ENCODE measurements around the gene ART4.
A peak's percentile ranks its signal among the peaks of the same experiment; 100 is the strongest.

The ART4 gene

DNA sequence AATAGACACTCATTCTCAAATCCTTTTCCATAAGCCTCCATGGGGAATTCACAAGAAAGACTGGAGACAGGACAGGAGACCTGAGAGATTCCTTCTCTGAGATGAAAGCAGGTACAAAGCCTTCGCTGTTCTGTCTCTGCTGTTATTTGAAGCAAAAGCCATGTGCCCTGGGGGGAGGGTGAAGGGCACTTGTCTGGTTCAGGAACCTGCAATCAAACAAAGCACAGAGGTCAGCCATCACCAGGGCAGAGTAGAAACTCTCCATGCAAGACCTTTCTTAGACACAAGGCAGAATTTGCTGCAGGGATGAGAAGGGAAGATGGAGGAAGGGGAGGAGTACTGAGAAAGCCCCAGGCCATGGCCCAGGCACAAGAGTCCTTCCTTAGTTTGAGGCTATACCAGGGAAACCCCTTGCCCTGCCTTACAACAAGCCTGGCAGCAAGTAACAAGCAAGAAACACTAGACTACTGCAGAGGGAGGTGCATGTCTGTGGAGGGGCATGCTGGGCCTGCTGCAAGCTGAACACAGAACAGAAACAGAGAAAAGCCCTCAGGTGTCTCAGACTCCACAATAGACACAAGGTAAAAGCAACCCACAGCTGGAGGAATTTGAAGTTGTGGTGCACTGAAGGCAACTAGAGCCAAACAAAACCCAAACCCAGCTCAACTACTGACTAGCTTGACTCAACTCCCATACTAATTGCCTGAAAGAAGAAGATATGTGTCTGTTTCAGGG is 7.8 kb upstream of the ART4 start:
- no peak for DNase-seq

DNA sequence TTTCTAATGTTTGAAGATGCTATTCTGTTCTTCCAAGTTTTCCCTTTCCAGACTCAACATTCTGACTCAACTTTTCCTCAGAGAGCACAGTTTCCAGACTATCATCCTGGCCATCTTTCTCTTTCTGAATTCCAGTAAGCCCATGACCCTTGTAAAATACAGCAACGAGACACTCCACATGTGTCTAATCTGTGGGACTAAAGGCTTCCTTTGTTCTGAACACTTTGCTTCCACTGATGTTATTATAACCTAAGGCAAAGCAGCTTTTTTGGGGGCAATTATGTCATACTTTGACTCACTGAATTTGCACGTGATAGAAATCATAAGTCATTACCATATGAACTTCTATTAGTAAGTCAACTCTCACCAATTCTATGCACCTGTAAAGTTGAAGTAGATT is 6.3 kb upstream of the ART4 start:
- no peak for DNase-seq

DNA sequence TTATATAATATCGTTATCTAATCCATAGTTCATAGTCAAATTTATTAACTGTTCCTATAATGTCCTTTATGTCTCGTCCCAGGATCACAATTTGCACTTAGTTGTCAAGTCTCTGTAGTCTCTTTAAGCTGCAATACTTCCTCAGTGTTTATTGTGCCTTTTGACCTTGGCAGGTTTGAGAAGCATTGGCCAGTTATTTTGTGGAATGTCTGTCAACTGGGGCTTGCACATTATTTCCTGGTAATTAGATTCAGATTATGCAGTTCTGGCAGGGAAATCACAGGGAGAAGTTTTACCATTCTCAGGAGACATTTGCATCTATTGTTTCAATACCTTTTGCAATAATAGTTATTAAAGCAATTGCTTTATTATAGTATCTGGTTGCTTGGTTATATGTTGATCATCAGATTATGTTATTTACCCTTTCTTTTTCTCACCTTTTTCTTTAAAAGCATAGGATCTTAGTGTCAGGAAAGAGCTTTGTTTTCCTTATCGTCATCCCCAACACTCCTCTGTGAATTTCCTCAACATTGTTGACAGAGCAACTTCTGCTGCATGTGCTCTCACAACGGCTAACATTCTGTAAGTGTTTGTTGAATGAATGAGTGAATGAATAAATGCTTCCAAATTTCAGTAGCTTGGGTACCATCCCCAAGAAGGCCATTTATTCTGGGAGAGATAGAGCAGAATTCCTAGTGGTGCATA is 3.7 kb upstream of the ART4 start:
- DNase-seq = no peak

DNA sequence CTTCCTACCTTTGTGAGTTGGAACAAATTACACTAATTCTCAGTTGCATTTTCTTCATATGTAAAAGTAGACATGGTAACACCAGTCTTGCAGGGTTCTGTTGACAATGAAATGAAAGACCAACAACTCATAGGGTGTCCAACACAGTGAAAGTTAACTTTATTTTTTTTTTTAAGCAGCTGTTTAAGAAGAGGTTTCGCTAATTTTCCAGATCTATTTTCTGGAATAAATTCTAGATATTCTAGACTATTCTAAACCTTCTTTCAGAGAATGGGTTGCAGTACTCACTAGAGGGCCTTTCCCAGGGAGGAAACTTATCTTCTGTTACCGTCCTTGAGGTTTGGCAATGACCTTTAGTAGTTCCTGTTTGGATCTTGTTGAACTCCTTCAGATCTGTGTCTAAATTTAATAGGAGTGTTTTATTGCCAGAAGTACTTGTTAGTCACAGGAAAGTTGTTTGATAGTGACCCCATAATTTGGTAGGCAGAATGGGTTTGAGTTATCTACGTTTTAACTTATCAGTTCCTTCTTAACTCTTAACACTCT is 2.8 kb upstream of the ART4 start:
- DNase-seq = no peak

DNA sequence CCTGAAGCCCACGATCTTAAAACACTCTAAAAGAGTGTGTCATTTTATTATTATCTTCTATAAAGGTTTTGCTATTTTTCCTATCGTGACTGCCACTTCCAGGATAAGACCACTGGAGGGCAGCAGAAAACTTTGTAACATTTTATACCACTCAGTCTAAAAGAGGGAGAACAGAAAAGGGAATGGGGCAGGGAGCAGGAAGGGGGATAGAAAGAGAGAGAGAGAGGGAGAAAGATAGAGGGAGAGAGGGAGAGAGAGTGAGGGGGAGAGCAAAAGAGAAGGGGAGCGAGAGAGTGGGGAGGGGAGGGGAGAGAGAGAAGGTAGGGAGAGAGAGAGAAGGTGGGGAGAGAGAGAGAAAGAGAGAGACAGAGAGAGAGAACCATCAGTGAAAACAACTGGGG is 2.0 kb upstream of the ART4 start:
- DNase-seq = peak in 1 of 2 experiments; percentile 41

DNA sequence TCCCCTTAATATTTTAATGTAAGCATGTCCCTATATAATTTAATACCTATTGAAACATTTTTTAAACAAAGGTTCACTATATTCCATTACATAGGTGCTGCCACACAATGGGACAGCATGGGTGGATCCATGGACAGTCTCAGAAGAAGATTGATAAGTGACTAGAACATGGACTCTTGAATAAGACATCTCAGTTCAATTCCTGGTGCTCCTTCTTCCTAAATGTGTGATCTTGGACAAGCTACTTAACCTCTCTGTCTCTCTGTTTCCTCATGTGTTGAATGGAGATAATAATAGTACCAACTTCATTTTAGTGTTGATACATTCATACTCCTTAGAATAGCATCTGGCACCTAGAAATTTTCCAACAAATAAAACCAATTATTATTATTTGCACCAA is 1.1 kb upstream of the ART4 start:
- no peak for DNase-seq

DNA sequence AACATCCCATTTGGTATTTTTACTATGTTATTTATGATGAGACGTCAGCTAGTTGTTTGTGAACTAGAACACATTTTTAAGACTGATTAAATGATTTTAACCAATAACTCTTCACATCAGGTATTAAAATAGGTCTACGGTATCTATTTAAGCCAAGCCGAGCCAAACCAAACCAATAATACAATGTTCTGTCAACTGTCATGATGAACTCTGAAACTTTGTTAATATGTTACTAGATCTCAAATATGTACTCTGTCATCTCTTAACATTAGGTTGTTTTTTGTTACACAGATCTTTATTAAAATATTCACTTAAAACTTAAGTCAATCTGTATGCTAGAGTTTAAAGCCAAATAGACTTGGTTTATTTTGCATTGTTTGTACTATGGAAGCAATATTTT is 1.0 kb downstream of the ART4 start:
- no peak for DNase-seq

DNA sequence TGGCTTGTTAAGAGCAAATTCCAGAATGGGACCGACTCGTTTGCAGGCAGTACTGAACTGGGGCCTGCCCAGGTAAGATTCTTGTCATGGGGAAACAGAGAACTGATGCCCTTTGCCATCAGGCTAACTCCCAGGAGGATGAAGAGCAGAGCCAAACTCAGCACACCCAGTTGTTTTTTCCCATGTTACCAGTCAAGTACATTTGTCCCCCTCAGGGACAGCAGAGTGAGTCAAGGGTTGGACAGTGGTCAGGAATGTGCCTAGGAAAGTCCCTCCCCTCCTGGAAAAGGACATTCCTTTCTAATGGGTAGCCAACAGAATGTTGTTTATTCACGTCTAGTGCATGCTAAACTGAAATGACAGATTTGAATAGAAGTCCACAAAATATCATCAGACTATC is 1.6 kb downstream of the ART4 start:
- no peak for DNase-seq

DNA sequence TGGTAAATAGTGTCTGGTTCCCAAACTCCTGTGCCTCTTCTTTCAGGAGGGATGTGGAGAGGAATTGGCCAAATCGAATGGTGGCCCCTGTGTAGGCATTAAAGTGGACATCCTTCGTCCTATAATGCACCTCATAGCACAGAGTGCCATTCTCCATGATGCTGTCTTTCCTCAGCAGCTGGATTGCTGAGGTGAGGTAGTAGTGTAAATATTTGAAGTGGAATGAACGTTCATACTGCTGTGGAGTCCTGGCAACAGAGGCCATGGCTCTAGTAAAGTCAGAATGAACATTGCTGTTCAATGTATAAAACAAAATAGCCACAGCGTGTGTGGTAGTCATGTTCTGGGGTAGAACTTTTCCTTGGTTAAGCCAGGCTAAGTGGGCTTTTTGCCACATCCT is 2.7 kb downstream of the ART4 start:
- DNase-seq = no peak

DNA sequence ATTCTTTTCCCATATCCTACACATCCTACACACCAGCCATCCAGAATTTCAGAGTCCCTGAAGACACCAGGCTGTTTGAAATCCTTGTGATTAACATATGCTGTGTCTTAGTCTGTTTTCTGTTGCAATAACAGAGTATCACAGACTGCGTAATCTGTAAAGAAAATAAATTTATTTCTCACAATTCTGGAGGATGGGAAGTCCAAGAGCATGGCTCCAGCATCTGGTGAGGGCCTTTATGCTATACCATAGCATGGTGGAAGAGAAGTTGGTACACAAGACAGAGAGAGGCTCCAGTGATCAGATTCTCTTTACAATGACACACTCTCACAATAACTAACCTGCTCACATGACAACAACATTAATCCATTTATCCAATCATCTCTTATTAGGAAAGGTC is 4.1 kb downstream of the ART4 start:
- no peak for DNase-seq

DNA sequence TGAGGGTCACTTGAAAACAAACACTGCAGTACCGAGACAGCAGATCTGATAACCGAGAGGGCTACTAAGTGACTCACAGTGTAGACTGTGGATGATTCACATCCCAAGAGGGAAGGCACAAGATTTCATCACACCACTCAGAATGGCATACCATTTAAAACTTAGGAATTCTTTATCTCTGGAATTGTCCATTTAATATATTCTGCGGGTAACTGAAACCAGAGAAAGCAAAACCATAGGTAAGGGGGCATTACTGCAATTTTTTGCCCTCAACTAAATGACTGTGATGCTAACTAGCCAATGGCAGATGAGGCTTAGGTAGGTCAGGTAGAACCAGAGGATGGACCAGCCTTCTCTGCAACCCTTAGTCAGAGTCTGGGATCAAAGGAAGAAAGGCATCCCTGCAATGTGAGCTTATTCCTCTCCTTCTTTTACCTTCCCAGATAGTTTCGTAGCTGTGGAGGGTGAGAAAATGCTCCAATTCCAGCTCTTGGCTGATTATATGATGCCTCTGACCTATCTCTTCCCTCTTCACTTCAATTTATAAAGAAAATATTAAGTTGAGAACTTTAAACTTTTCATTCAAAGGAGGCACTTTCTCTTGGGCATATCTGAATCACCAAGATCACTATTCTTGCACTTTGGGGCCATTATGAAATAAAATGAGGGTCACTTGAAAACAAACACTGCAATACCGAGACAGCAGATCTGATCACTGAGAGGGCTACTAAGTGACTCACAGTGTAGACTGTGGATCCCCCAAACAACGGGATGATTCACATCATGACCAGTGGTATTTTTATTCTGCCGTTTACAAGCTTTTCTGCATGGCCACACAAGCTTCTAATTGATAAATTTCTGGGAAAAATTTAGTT is 6.8 kb downstream of the ART4 start:
- no peak for DNase-seq

DNA sequence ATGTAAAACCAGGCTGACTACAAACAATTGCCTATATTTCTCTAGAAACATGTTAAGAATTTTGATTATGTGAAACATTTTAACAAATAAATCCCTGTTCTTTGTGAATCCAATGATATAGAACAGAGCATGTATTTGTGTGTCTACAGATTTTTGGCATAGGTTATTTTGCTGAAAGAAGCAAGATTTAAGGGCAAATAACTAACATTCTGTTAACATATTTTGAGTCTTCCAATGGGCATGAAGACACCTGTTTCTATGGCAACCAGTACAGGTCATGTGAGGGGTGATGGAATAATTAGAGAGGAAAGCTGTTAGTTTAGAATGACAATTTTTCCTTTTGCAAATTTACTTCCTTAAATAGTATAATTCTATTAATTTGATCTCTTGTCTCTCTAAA is 8.8 kb downstream of the ART4 start:
- no peak for DNase-seq

DNA sequence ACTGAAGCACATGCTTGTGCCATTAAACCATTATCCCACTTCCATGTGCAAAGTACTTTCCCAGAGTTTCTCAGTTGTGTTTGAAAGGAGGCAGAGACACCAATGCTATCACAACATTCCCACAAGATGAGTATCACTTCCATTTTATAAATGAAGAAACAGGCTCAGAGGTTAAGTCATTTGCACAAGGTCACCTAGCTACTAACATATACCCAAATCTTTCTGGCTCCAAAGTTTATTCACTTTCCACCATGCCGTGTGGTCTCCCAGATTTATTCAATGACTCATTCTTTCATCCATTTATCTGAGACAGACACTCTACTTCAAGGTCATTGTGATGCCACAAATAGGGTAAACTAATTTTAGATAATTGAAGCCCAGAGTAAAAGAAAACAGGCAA is 9.4 kb downstream of the ART4 start:
- peak in 1 of 2 experiments; percentile 24 for DNase-seq

DNA sequence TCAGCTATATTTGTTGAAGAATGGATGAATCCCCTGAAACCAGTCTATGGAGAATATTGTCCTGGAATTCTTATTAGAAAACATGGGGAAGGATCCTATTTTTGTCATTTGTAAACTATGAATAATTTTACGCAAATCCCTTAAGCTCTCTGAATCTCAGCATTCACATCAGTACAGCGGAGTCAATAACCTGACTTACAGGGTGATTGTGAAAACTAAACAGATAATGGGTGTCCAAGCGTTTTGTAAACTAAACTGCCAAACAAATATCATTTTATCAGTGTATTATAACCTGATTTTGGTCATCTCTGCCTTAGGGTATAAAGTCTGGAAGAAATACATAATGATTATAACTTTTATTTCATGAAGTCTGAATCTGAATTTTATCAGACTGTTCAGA is 10.0 kb downstream of the ART4 start:
- DNase-seq = no peak

DNA sequence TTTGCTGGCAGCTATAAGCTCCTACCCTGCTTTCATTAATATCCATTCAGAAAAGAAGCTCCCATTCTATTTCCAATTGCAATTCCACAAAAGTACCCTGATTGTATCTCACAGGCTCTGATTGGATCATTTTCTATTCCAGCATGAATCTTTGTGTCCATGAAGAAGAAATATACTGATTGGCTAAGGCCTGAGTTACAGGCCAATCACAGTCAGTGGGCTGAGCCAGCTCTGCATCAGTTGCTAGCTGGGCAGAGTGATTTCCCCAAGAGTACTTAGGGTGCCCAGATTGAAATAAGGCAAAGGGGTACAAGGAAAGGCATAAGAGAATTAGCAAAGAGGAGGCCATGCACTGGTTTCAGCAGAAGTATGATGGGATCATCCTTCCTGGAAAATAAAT is 14.4 kb downstream of the ART4 start:
- DNase-seq = no peak

DNA sequence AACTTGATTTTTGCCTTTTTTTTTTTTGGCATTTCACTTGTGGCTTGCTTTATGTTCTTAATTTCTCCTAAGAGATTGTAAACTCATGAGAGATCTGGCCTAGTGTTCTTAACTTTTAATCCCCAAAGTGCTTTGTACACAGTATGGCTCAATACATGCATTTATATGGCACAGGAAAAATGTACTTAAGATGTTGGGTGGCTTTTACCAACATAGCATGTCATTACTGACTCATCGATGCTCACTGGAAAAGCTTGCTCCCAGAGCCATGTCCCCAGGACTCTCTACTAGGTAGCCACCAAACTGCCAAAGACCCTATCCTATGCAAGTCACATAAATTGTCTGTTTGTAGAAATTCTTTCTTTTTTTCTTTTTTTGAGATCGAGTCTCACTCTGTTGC is 16.3 kb downstream of the ART4 start:
- no peak for DNase-seq

DNA sequence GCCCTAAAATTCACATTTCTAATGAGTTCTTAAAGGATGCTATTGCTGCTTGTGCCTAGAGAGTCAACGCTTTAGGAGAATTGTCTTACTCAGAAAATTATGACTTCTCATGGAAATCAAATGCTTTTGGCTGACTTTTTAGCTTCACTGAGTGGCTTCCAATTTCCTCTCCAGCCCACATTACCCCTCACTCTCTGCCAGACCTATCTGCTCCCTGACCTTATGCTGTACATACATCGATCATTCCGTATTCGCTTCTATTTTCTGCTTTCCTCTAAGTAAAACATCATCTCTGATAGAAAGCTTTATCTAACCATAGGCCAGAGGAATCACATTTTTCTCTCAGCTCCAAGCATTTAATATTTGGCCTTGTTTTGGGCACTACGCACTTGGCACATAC is 16.8 kb downstream of the ART4 start:
- DNase-seq = no peak

DNA sequence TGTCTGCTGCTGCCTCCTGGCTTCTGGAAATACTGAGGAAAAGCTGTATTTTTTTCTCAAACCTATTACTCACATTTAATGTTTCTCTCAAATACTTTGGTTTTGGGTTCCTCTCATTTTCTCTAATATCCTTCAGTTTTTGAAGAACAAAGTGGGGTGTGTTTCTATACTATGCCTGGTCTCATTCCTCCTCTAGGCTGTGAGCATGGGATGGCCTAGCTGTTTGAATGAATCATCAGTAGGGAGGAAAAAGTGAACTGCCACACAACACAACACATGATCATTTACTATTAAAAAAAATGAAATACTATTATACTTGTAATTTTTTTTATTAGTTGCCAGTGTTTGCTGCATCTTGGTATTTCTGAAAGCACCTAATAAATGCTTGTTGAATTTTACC is 18.1 kb downstream of the ART4 start:
- no peak for DNase-seq

DNA sequence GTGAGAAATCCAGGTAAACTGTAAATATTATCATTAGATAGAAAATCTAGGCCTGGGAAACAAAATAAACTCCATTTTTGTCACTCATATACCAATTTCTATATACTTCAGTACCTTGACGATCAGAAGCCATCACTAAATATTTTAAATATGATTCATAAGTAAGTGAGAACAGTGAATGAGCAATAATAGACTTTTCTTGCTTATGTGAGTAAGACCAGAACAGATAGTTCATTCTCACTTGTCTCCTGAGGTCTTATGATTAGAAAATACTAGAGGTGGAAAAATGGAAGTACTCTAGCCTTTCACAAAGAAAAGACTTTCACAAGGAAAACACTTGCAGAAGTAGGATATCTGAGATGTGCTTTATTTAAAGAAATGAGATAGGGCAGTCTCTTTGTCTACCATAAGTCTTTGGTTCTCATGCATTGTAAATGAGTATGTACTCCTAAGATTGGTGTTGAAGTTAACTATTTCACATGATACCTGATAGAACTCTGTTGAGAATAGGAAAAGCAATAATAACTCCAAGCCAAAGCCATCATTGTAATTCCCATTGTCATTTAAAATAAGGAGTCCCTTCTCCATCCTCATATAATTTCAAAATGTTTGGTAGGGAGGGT is 19.2 kb downstream of the ART4 start:
- DNase-seq = no peak

DNA sequence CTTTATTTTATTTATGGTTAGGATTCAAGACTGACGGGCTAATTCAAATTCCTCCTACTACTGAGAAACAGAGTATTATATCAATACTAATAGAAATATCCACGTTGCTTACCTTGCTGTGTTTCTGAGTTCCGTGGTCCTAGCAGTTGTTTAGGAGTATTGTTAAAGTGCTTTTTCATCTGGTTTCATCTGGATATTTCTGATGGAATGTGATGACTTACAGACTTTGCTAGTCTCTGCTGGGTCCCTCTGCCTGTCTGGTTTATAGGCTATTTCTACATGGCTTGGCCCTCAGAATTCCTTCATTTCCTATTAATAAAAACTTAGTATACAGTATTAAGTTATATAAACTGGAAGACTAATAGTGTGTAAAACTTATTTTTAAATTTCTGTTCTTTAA is 29.3 kb downstream of the ART4 start, which contains the start of gene SMCO3:
Gene SMCO3, minus strand, starts transcription at position 169 of the 400 bp plus-strand sequence. CDS start 7,502 bp downstream, outside the sequence.
- no peak for DNase-seq

DNA sequence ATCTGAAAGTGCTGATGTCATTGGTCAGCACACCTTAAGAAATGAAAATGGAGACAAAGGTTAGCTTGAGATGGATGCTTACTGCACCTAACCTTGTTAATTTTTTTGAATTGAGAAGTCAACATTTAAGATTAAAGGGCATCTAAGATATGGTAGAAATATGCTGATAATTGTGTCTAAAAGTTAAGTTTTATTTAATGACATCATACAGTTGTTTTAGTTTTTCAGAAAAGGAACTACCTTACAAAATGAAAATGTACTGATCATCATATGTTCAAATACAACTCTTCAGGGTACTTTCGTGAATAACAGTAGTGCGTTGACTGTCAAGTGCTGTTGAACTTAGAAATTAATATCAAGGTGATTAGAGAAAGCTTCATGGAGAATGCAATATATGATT is 31.8 kb downstream of the ART4 start:
- no peak for DNase-seq

DNA sequence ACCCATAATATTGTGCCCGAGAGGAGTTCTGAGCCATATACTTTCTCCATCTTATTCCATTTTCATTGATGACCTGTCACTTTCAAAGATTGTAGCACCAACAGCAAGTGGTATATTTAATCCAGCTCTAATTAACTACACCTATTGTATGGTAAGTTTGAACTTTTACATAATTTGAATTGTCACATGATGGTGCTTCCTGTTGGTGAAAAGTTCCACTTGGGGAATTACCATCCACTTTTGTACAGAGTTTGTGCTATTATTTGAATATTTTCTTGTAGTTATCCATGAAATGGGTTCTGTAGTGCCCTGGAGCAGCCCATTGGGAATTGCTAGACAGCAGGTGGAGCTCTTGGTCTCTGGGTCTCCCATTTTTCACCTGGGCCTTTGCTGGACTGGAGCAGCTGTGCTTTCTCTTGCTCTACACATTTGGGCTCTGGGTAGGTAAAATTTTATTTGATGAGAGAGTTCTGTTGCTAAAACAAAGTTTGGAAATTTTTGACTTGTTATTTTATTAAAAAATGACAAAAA is 32.3 kb downstream of the ART4 start:
- DNase-seq = peak in 1 of 2 experiments; percentile 22
